Panc1 (cell line): ENCODE results near the gene NDUFB8. TPM values are rescaled to one million over a fixed set of nuclear protein-coding genes. Genes with fewer than 3 reads are reported as not detected.

Experiments used
- ATAC-seq: fragments of 200-7000 bp; cut with Tn5 transposase; 2 replicates; pipeline ENCODE4 v1.9.1; 2020; ENCODE audit warnings: mild to moderate bottlenecking, moderate library complexity
- BruUV-seq: library from RNA; stranded (reverse); fragments of 400-500 nt; replicated peaks from 2 replicates; lab custom pipeline; 2021; lab: Mats Ljungman, UMichigan
- CTCF ChIA-PET: fragments of 300-600 bp; sonication (Branson Sonifier 250); formaldehyde crosslinking; loops from one replicate; lab custom pipeline; 2022; ENCODE audit warnings: antibody characterized with exemption; lab: Charles Lee
- POLR2A ChIA-PET: fragments of 300-600 bp; sonication (Branson Sonifier 250); formaldehyde crosslinking; loops from one replicate; lab custom pipeline; 2022; ENCODE audit warnings: antibody characterized with exemption; lab: Charles Lee
- DNase-seq: peaks from one replicate; pipeline ENCODE4 v3.0.0-alpha.2; 2010; ENCODE audit warnings: low read depth, low spot score
- H3K27ac ChIP-seq: 2 replicates; pipeline ENCODE4 v1.5.1; 2011; ENCODE audit warnings: mild to moderate bottlenecking, low read length, inconsistent platforms
- H3K27me3 ChIP-seq: fragments of 200-500 bp; sonication (Bioruptor generic); 2 replicates; pipeline ENCODE4 v1.6.0; 2014; ENCODE audit warnings: low read length, inconsistent platforms; ENCODE audit not compliant: control insufficient read depth, insufficient read depth
- H3K36me3 ChIP-seq: fragments of 200-500 bp; sonication (Bioruptor generic); 2 replicates; pipeline ENCODE4 v1.5.1; 2014; ENCODE audit warnings: inconsistent platforms, mild to moderate bottlenecking, low read length, moderate library complexity; ENCODE audit not compliant: control insufficient read depth, insufficient read depth
- H3K4me1 ChIP-seq: 2 replicates; pipeline ENCODE4 v1.5.1; 2011; ENCODE audit warnings: inconsistent platforms, mild to moderate bottlenecking, low read length, moderate library complexity; ENCODE audit not compliant: control insufficient read depth, insufficient read depth
- H3K4me3 ChIP-seq, 2 experiments: 2 replicates each; pipeline ENCODE4 v1.5.1; 2011 to 2012; ENCODE audit warnings: low read depth in 2 of 2, low read length in 2 of 2, mild to moderate bottlenecking in 2 of 2, inconsistent platforms in 1 of 2, moderate library complexity in 1 of 2
- H3K9me3 ChIP-seq: fragments of 200-500 bp; sonication (Bioruptor generic); 2 replicates; pipeline ENCODE4 v1.5.1; 2014; ENCODE audit warnings: low read depth, mild to moderate bottlenecking, inconsistent platforms, low read length, moderate library complexity; ENCODE audit not compliant: control insufficient read depth, insufficient read depth
- POLR2AphosphoS5 ChIP-seq: IDR thresholded peaks from 2 replicates; pipeline ENCODE4 v1.6.1; 2012; ENCODE audit warnings: mild to moderate bottlenecking, low read depth, low read length, moderate library complexity
- REST ChIP-seq, 2 experiments: IDR thresholded peaks; 2 replicates each; pipeline ENCODE4 v1.6.1; 2011 to 2012; ENCODE audit warnings: low read depth in 2 of 2, control low read depth in 1 of 2, low read length in 1 of 2, mild to moderate bottlenecking in 1 of 2, moderate library complexity in 1 of 2; ENCODE audit not compliant: insufficient read depth in 1 of 2
- SIN3A ChIP-seq: IDR thresholded peaks from 2 replicates; pipeline ENCODE4 v1.6.1; 2012; ENCODE audit warnings: low read depth, mild to moderate bottlenecking, low read length, moderate library complexity, borderline replicate concordance; ENCODE audit not compliant: insufficient read depth
- TCF7L2 ChIP-seq: IDR thresholded peaks from 2 replicates; pipeline ENCODE4 v1.6.1; 2011; ENCODE audit warnings: mild to moderate bottlenecking, low read depth, low read length, inconsistent platforms
- in situ Hi-C: cut with HindIII; loops from 2 replicates; pipeline ENCODE4 v1.10.0; 2016; ENCODE audit warnings: low sequenced_read_pairs, low pct_unique_long_range_greater_than_20kb
- intact Hi-C: fragments of 100-400 bp; cut with micrococcal nuclease; formaldehyde crosslinking; loops from one replicate; pipeline ENCODE4 v1.10.0; 2022; ENCODE audit not compliant: unreplicated experiment
- total RNA-seq: library from RNA; stranded (reverse); gene quantifications from one replicate; pipeline ENCODE4 v1.2.1, GENCODE V29; 2021; ENCODE audit not compliant: unreplicated experiment
- TF ChIP-seq, protein P1 (sequence below): fragments of 450-650 bp; IDR thresholded peaks from 2 replicates; pipeline ENCODE4 v1.5.1; 2017; ENCODE audit warnings: mild to moderate bottlenecking

The NDUFB8 gene
- total RNA-seq, 1 experiment from 2014 or later, result 242 TPM

DNA sequence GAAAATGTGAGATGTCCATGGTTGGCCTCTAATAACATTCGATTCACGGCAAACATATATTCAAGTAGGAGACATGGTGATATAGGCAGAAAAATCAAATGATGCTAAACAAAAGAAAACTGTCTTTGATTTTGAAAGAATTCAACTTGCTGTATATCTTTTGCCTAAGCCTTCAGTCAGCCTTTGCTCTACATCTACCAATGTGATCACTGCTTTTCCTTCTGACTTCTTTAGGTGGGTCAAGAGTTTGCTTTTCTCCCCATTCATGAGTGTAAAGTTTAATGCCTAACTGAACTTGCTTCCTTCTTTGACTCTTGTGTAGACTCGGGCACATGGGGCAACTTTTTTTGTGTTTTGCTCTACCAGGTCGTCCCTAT lies 5.7 kb upstream of the NDUFB8 start:
- ChIA-PET CTCF (interaction anchor here (0.7 to 1.6 kb wide), 8 partner anchors 8 to 353 kb away, joined by 3 to 12 read pairs (median 4); no protein-coding TSS in a partner anchor), POLR2A (interaction anchor here (0.6 to 0.9 kb wide), 4 partner anchors 18 to 354 kb away, joined by 3 to 5 read pairs (median 4); no protein-coding TSS in a partner anchor)
- no peak for DNase-seq
- H3K36me3 ChIP-seq, result peaks cover 20% of the 10 kb centered on the region
- intact Hi-C loops, result no loop called here
- TF ChIP-seq REST (IDR thresholded peaks at IDR 0.05; ENCODE audit: insufficient read depth in 1 of 2, low read depth in 2 of 2, low read length in 1 of 2) (no peak), SIN3A (no peak), TCF7L2 (no peak), POLR2AphosphoS5 (no peak)
- TF ChIP-seq, protein P1, sequence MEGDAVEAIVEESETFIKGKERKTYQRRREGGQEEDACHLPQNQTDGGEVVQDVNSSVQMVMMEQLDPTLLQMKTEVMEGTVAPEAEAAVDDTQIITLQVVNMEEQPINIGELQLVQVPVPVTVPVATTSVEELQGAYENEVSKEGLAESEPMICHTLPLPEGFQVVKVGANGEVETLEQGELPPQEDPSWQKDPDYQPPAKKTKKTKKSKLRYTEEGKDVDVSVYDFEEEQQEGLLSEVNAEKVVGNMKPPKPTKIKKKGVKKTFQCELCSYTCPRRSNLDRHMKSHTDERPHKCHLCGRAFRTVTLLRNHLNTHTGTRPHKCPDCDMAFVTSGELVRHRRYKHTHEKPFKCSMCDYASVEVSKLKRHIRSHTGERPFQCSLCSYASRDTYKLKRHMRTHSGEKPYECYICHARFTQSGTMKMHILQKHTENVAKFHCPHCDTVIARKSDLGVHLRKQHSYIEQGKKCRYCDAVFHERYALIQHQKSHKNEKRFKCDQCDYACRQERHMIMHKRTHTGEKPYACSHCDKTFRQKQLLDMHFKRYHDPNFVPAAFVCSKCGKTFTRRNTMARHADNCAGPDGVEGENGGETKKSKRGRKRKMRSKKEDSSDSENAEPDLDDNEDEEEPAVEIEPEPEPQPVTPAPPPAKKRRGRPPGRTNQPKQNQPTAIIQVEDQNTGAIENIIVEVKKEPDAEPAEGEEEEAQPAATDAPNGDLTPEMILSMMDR, result no peak
- peaks cover 28% of the 10 kb centered on the region for H3K4me1 ChIP-seq
- H3K27me3 ChIP-seq, result no peaks in the 10 kb centered on the region
- H3K27ac ChIP-seq, result peak overlapping the region; percentile 90
- peak overlapping the region; percentile 76 to 83 for H3K4me3 ChIP-seq
- BruUV-seq, result no TSS peak
- in situ Hi-C loops, result no loop called here
- peak; percentile 50 for ATAC-seq
- H3K9me3 ChIP-seq, result no peaks in the 10 kb centered on the region

- CTCF ChIA-PET, result interaction anchor here (0.6 to 1.6 kb wide), 2 partner anchors 294 to 343 kb away, joined by 4 to 6 read pairs; no protein-coding TSS in a partner anchor
- peak overlapping the region; percentile 90 for H3K27ac ChIP-seq
- no peaks in the 10 kb centered on the region for H3K9me3 ChIP-seq
- in situ Hi-C loops (no loop called here), intact Hi-C loops (no loop called here)
- BruUV-seq, result no TSS peak
- POLR2A ChIA-PET, result no interaction called here
- H3K4me1 ChIP-seq, result peaks cover 31% of the 10 kb centered on the region
- TF ChIP-seq TCF7L2 (no peak), REST (IDR thresholded peaks at IDR 0.05; ENCODE audit: insufficient read depth in 1 of 2, low read depth in 2 of 2, low read length in 1 of 2) (no peak), SIN3A (no peak), POLR2AphosphoS5 (no peak)
- TF ChIP-seq, protein P1, result no peak
- H3K27me3 ChIP-seq, result no peaks in the 10 kb centered on the region
- DNase-seq, result no peak
- peaks cover 19% of the 10 kb centered on the region for H3K36me3 ChIP-seq
- ATAC-seq, result no peak
- no peak overlapping the region for H3K4me3 ChIP-seq
These were observed 5.1 kb upstream of the NDUFB8 start for GRCh38 chr10:100534726-100535125.
